ENCODE measurements around the gene CELSR2.

DNA sequence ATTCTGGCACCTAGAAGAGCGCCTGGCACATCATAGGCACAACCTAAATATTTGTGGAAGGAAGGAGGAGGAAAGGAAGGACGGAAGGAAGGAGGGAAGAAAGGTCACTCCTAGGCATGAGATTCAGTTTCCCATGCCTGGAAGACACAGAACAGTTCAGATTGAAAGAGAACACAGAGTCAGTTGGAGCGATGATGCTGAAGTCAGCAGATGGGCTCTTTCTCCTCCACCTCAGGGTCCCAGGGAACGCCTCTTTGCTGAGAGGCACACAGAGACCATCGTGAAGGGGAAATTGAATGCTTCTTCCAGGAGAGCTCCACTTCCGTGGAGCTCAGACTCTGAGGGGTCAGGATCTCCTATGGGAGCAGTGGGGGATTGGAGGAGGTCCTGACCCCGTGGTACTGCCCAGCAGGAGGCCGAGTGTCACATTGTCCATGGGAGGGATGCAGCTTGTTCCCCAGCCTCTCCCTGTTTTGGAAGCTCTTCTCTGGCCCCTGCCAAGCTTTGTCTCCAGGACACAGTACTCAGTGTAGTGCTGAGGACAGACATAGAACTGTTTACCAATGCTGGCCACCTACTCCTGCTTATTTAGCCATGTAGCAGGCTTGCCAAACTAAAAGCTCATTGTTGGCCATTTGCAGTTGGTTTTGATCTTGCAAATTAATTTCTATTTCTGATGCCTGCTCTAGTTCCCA is 55.0 kb downstream of the CELSR2 start:
- TF ChIP-seq CTCF (IDR thresholded peaks at IDR 0.05) (no peak), POLR2A (IDR thresholded peaks at IDR 0.05; ENCODE audit: low read depth) (no peak)

Measured in esophagus muscularis mucosa (tissue), 3 donors.